Measurements from ENCODE around the gene RAPGEF1.
A peak's percentile ranks its signal among the peaks of the same experiment; 100 is the strongest.

The RAPGEF1 gene

DNA sequence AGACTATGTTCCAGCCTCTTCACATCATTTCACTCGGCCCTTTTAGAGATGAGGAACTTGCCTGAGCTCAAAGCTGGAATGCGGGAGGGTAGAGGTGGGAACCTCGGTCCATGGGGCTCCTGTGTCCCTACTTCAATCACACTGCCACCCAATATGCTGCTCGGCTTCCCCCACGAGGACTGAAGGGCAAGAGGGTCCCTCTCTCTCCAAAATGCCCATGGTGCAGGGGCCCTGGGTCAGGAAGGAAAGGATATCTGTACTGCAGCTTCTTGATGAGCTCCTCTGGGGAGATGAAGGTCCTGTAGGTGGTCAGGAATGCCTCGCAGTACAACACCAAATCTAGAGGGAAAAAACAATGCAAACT is 148.0 kb downstream of the RAPGEF1 start:
- H3K36me3 ChIP-seq (ENCODE audit: control insufficient read depth in 2 of 2, insufficient read depth in 1 of 2, low read length in 2 of 2): peaks cover 0 to 56% of the 10 kb centered on the region in 2 experiments; a peak in 2 of 3 replicates
- ChIA-PET CTCF (interaction anchor here (0.6 to 8.8 kb wide), 41 partner anchors 8 to 242 kb away, joined by 3 to 193 read pairs (median 5); partner anchors contain the start of genes PRRT1B and RAPGEF1), POLR2A (interaction anchor here (1.2 kb wide), 1 partner anchor 147 kb away, joined by 3 read pairs; no protein-coding TSS in a partner anchor)
- H3K4me1 ChIP-seq (ENCODE audit: control insufficient read depth, insufficient read depth, low read length): no peaks in the 10 kb centered on the region
- TF ChIP-seq ZFHX2 (tag by site-specific recombination; conservative IDR thresholded peaks at IDR 0.05) (no peak), ZNF266 (tag by site-specific recombination; IDR thresholded peaks at IDR 0.05; ENCODE audit: low read depth) (no peak), SETDB1 (IDR thresholded peaks at IDR 0.05; ENCODE audit: insufficient read length, low read length) (no peak), ZNF274 (IDR thresholded peaks at IDR 0.05; ENCODE audit: low read length) (no peak), ZNF274 (tag by site-specific recombination; IDR thresholded peaks at IDR 0.05; ENCODE audit: borderline replicate concordance) (no peak), IKZF3 (tag by site-specific recombination; IDR thresholded peaks at IDR 0.05) (no peak), ZBTB7A (tag by site-specific recombination; IDR thresholded peaks at IDR 0.05; ENCODE audit: low read depth) (no peak), ZNF239 (tag by site-specific recombination; IDR thresholded peaks at IDR 0.05) (no peak), KLF16 (tag by site-specific recombination; IDR thresholded peaks at IDR 0.05) (no peak), ZBTB1 (tag by site-specific recombination; IDR thresholded peaks at IDR 0.05) (no peak), GFI1B (tag by site-specific recombination; IDR thresholded peaks at IDR 0.05) (no peak), ZNF621 (tag by site-specific recombination; IDR thresholded peaks at IDR 0.05) (no peak)
- H3K9me3 ChIP-seq (ENCODE audit: control insufficient read depth, insufficient read depth, low read depth, low read length): no peaks in the 10 kb centered on the region
- H3K27ac ChIP-seq (ENCODE audit: extremely low read depth, low read depth, low read length): no peak overlapping the region
- H3K4me3 ChIP-seq (ENCODE audit: low read depth, low read length): no peak overlapping the region

DNA sequence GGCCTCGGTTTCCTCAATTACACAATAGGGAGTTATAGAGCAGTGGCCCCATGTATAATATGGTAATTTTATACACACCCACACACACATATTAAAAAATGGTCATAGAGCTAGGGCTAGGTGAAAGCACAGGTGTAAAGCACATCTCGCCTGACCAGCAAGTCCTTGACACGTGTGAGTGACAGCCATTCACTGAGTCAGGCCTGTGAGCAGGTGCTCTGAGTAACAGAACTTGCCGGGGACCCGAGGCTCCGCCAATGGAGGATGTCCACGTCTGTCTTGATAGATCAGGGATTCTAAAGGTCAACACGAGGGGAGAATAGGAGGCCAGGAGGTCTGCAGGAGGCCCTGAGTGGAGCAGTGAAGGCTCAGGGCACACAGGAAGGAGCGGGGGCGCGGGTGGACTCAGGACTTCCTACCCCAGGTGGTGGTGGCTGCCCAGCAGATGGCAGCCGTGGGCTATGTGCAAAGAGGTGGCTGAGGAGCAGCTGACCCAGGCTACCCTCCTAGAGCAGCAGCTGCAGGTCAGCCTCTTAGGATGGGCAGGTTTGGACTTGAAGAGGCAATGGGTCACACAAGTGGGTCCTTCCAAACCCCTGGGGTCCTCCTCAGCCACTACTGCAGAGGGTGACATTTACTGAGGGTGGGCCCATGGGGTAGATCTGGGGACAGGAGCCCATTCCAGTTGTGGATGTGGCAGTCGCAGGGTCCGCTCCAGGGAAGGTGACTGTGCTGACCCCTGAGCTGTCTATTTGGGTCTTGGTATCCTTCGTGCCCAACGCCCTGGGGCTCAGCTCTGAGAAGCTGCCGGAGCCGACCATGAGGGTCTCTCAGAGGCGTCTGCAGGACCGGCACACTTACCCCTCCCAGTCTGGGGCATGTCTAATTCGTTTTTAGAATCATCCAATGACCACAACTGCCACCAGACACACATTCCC is 148.7 kb downstream of the RAPGEF1 start:
- Histone ChIP-seq H3K9me3 (ENCODE audit: control insufficient read depth, insufficient read depth, low read depth, low read length) (no peaks in the 10 kb centered on the region), H3K4me3 (ENCODE audit: low read depth, low read length) (no peak overlapping the region), H3K27ac (ENCODE audit: extremely low read depth, low read depth, low read length) (no peak overlapping the region), H3K36me3 (ENCODE audit: control insufficient read depth in 2 of 2, insufficient read depth in 1 of 2, low read length in 2 of 2) (peaks cover 0 to 51% of the 10 kb centered on the region in 2 experiments; a peak in 2 of 3 replicates), H3K4me1 (ENCODE audit: control insufficient read depth, insufficient read depth, low read length) (no peaks in the 10 kb centered on the region)
- ChIA-PET POLR2A (interaction anchor here (0.6 to 1.2 kb wide), 2 partner anchors 148 to 1349 kb away, joined by 3 to 6 read pairs; no protein-coding TSS in a partner anchor), CTCF (interaction anchor here (0.6 to 8.8 kb wide), 42 partner anchors 9 to 1412 kb away, joined by 3 to 193 read pairs (median 5); partner anchors contain the start of genes PRRT1B and RAPGEF1)
- peak; percentile 43; the same call in 1 of the 2 replicates for TF ChIP-seq ZNF600 (tag by site-specific recombination; IDR thresholded peaks at IDR 0.05)
- TF ChIP-seq, protein P1, sequence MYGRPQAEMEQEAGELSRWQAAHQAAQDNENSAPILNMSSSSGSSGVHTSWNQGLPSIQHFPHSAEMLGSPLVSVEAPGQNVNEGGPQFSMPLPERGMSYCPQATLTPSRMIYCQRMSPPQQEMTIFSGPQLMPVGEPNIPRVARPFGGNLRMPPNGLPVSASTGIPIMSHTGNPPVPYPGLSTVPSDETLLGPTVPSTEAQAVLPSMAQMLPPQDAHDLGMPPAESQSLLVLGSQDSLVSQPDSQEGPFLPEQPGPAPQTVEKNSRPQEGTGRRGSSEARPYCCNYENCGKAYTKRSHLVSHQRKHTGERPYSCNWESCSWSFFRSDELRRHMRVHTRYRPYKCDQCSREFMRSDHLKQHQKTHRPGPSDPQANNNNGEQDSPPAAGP (tag by site-specific recombination; IDR thresholded peaks at IDR 0.05): 0 out of 2 replicates have a peak, but pooled peaks have one; percentile 29
- TF ChIP-seq, protein P2, sequence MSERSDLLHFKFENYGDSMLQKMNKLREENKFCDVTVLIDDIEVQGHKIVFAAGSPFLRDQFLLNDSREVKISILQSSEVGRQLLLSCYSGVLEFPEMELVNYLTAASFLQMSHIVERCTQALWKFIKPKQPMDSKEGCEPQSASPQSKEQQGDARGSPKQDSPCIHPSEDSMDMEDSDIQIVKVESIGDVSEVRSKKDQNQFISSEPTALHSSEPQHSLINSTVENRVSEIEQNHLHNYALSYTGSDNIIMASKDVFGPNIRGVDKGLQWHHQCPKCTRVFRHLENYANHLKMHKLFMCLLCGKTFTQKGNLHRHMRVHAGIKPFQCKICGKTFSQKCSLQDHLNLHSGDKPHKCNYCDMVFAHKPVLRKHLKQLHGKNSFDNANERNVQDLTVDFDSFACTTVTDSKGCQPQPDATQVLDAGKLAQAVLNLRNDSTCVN (tag by site-specific recombination; optimal IDR thresholded peaks at IDR 0.05): peak; percentile 15
- TF ChIP-seq SP7 (tag by site-specific recombination; IDR thresholded peaks at IDR 0.05): peak; percentile 45; the same call in 1 of the 2 replicates
- TF ChIP-seq, protein P3, sequence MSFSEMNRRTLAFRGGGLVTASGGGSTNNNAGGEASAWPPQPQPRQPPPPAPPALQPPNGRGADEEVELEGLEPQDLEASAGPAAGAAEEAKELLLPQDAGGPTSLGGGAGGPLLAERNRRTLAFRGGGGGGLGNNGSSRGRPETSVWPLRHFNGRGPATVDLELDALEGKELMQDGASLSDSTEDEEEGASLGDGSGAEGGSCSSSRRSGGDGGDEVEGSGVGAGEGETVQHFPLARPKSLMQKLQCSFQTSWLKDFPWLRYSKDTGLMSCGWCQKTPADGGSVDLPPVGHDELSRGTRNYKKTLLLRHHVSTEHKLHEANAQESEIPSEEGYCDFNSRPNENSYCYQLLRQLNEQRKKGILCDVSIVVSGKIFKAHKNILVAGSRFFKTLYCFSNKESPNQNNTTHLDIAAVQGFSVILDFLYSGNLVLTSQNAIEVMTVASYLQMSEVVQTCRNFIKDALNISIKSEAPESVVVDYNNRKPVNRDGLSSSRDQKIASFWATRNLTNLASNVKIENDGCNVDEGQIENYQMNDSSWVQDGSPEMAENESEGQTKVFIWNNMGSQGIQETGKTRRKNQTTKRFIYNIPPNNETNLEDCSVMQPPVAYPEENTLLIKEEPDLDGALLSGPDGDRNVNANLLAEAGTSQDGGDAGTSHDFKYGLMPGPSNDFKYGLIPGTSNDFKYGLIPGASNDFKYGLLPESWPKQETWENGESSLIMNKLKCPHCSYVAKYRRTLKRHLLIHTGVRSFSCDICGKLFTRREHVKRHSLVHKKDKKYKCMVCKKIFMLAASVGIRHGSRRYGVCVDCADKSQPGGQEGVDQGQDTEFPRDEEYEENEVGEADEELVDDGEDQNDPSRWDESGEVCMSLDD (tag by site-specific recombination; IDR thresholded peaks at IDR 0.05): peak; percentile 25; the same call in 1 of the 2 replicates
- peak; percentile 12; the same call in 1 of the 2 replicates for TF ChIP-seq ZFHX2 (tag by site-specific recombination; conservative IDR thresholded peaks at IDR 0.05)
- peak; percentile 89 for TF ChIP-seq ZNF654 (tag by site-specific recombination; IDR thresholded peaks at IDR 0.05; ENCODE audit: low read depth)
- TF ChIP-seq, protein P4, sequence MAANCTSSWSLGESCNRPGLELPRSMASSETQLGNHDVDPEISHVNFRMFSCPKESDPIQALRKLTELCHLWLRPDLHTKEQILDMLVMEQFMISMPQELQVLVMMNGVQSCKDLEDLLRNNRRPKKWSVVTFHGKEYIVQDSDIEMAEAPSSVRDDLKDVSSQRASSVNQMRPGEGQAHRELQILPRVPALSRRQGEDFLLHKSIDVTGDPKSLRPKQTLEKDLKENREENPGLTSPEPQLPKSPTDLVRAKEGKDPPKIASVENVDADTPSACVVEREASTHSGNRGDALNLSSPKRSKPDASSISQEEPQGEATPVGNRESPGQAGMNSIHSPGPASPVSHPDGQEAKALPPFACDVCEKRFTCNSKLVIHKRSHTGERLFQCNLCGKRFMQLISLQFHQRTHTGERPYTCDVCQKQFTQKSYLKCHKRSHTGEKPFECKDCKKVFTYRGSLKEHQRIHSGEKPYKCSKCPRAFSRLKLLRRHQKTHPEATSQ (tag by site-specific recombination; IDR thresholded peaks at IDR 0.05): no peak
- TF ChIP-seq, protein P5, sequence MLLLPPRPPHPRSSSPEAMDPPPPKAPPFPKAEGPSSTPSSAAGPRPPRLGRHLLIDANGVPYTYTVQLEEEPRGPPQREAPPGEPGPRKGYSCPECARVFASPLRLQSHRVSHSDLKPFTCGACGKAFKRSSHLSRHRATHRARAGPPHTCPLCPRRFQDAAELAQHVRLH (tag by site-specific recombination; IDR thresholded peaks at IDR 0.05): no peak
- TF ChIP-seq ZNF571 (tag by site-specific recombination; IDR thresholded peaks at IDR 0.05): no peak
- TF ChIP-seq, protein P6, sequence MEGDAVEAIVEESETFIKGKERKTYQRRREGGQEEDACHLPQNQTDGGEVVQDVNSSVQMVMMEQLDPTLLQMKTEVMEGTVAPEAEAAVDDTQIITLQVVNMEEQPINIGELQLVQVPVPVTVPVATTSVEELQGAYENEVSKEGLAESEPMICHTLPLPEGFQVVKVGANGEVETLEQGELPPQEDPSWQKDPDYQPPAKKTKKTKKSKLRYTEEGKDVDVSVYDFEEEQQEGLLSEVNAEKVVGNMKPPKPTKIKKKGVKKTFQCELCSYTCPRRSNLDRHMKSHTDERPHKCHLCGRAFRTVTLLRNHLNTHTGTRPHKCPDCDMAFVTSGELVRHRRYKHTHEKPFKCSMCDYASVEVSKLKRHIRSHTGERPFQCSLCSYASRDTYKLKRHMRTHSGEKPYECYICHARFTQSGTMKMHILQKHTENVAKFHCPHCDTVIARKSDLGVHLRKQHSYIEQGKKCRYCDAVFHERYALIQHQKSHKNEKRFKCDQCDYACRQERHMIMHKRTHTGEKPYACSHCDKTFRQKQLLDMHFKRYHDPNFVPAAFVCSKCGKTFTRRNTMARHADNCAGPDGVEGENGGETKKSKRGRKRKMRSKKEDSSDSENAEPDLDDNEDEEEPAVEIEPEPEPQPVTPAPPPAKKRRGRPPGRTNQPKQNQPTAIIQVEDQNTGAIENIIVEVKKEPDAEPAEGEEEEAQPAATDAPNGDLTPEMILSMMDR (tag by site-specific recombination; IDR thresholded peaks at IDR 0.05): peak; percentile 88
